Fibroblast of pulmonary artery (primary cell): ENCODE measurements around the gene ABR.
"Not testable (repeated sequence)": the region's sequence is repeated elsewhere in the genome, so short reads cannot be mapped to it uniquely, and the experiment has no call there.

Experiments
- DNase-seq: peaks from one replicate; pipeline ENCODE4 v3.0.0-alpha.2; 2010; ENCODE audit warnings: low read depth
- H3K4me3 ChIP-seq: replicated peaks from 2 replicates; pipeline ENCODE4 v1.5.1; 2011; ENCODE audit warnings: low read depth, mild to moderate bottlenecking, control low read depth, low read length, moderate library complexity
- CTCF ChIP-seq: IDR thresholded peaks from 2 replicates; pipeline ENCODE4 v1.5.1; 2011; ENCODE audit warnings: mild to moderate bottlenecking, control low read depth, low read length, inconsistent platforms; ENCODE audit errors: missing control alignments

The ABR gene

GRCh38 chr17:1053661-1054360 lies 126.0 kb downstream of the ABR start:
- no peak for TF ChIP-seq CTCF
- H3K4me3 ChIP-seq = no peak overlapping the region
- DNase-seq = no peak

GRCh38 chr17:1050996-1051925 lies 128.5 kb downstream of the ABR start:
- H3K4me3 ChIP-seq = no peak overlapping the region
- DNase-seq = no peak
- no peak for TF ChIP-seq CTCF

- no peak for TF ChIP-seq CTCF
- no peak for DNase-seq
- H3K4me3 ChIP-seq = no peak overlapping the region
These were observed 129.4 kb downstream of the ABR start for GRCh38 chr17:1050246-1050995.

DNA sequence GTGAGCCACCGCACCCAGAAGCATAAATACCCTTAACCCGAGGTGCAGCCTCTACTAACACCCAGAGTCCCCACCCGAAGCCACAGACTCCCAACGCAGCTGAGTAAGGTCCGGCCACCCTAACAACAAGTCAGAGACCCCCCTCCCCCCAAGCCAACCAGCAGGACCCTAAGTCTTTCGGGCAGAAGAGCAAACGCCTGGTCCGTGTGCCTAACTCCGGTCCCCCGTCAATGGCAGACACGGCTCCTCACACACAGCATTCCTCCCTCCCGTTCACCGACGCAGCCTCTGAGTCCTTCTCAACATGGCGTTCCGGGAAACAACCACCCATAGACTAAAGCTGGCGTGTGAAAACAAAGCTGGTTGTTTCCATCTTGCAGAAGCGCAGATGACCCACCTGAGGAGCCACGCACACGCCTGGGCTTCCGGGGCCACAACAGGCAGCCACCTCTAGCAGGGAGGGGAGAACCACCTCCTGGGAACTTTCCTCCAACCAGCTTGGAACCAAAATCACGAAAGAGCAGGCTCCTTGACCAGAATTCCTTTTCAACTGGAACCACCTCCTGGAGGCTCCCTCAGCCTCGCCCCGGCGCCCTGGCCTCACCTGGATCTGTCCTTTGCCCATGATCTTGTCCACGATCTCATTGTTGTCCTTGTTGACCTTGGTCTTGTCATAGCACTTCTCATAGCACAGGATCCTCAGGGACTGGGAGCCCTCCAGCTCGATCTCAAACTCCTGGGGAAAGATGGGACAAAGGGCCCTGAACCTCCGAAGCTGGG lies 130.1 kb downstream of the ABR start:
- TF ChIP-seq CTCF = no peak
- no peak for DNase-seq
- H3K4me3 ChIP-seq = no peak overlapping the region

DNA sequence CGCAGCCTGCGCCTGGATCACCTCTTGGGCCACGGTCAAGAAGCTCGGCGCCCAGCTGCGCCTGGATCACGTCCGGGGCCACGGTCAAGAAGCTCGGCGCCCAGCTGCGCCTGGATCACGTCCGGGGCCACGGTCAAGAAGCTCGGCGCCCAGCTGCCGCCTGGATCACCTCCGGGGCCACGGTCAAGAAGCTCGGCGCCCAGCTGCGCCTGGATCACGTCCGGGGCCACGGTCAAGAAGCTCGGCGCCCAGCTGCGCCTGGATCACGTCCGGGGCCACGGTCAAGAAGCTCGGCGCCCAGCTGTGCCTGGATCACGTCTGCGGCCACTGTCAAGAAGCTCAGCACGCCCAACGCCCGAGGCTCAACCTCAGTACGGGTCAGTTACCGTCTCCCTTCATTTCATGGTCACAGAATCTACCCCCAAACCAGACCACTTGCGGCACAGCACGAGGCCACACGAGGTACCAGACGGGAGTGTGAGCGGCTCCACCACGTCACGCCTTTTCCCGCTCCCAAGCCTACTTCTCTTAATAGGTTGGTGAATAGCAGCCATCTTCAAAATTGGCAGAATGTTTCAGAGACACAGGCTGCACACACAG lies 131.2 kb downstream of the ABR start:
- not testable (repeated sequence) for H3K4me3 ChIP-seq, DNase-seq

DNA sequence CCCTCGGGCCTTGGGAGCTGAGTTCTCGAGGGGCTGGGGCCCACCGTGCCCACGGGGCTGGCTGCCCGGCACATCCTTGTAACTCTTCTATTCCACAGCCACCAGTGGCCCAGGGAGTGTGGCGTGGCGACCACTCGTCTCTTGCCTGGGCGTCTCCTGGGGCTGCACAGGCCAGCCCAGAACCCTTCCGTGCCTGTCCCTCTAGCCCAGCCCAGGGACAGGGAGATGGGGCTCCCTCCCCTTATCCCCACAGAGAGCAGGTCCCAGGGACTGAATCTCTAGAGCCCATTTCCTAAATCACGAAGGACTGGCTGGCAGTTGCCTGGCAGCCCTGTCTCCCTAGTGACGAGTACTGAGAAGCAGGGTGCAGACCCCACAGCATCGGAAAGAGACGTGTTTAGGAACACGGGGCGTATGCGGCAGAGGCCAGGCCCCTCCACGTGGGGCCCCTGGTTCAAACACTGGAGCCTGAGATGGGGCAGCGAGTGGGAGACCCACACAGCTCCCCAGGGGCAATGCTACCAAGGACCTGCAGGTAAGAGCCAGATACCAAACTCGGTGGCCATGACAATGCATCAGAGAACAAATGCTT lies 131.8 kb downstream of the ABR start:
- no peak overlapping the region for H3K4me3 ChIP-seq
- TF ChIP-seq CTCF = no peak

More for the DNA sequence above, 131.8 kb downstream of the ABR start:
- DNase-seq = no peak
